CD4-positive, alpha-beta T cell (primary cell): ENCODE measurements around the gene CDK14. TPM values are rescaled to one million over a fixed set of nuclear protein-coding genes. Genes with fewer than 3 reads are reported as not detected.

Source experiments
- ATAC-seq: fragments of 200-7000 bp; cut with Tn5 transposase; one replicate; pipeline ENCODE4 v1.10.0; 2022; ENCODE audit warnings: mild to moderate bottlenecking; ENCODE audit not compliant: poor library complexity
- CTCF ChIA-PET: fragments of 350-600 bp; sonication (Branson Sonifier 250); formaldehyde crosslinking; loops from one replicate; lab custom pipeline; 2021; ENCODE audit warnings: antibody characterized with exemption, inconsistent platforms; lab: Charles Lee
- POLR2A ChIA-PET: fragments of 350-600 bp; sonication (Branson Sonifier 250); formaldehyde crosslinking; loops from one replicate; lab custom pipeline; 2021; ENCODE audit warnings: antibody characterized with exemption, inconsistent platforms; lab: Charles Lee
- DNase-seq, 14 experiments: peaks; one replicate each; pipeline ENCODE4 v3.0.0-alpha.2; 2013 to 2020; ENCODE audit warnings: mixed read lengths in 2 of 14
- H3K27ac ChIP-seq, 2 donors: one replicate each; pipeline versions ENCODE4 v1.5.1 to v1.7.0; 2013; ENCODE audit warnings: low read length in 2 of 2, low read depth in 1 of 2, mild to moderate bottlenecking in 1 of 2
- H3K27me3 ChIP-seq, 2 experiments: 1 replicate in 1 of 2; 2 replicates in 1 of 2; pipeline versions ENCODE4 v1.6.1 to v1.7.0; 2013; ENCODE audit warnings: low read length in 2 of 2, control low read depth in 1 of 2, mild to moderate bottlenecking in 1 of 2, moderate library complexity in 1 of 2; ENCODE audit not compliant: insufficient read depth in 2 of 2, control insufficient read depth in 1 of 2
- H3K36me3 ChIP-seq: one replicate; pipeline ENCODE4 v1.6.1; 2013; ENCODE audit warnings: low read length, control low read depth; ENCODE audit not compliant: insufficient read depth
- H3K4me1 ChIP-seq: one replicate; pipeline ENCODE4 v1.6.1; 2013; ENCODE audit warnings: low read length, control low read depth; ENCODE audit not compliant: insufficient read depth
- H3K4me3 ChIP-seq: one replicate; pipeline ENCODE4 v1.5.1; 2013; ENCODE audit warnings: mild to moderate bottlenecking, low read length, moderate library complexity
- H3K9me3 ChIP-seq, 2 experiments: 1 replicate in 1 of 2; 2 replicates in 1 of 2; pipeline versions ENCODE4 v1.6.1 to v1.7.0; 2013; ENCODE audit warnings: low read length in 2 of 2, mild to moderate bottlenecking in 2 of 2, control low read depth in 1 of 2, moderate library complexity in 1 of 2; ENCODE audit not compliant: control insufficient read depth in 1 of 2, insufficient read depth in 1 of 2
- H3K27ac Mint-ChIP-seq: one replicate; pipeline ENCODE4 v1.8.0; 2020; ENCODE audit warnings: mixed read lengths
- H3K27me3 Mint-ChIP-seq: one replicate; pipeline ENCODE4 v1.8.0; 2021; ENCODE audit warnings: mixed read lengths
- H3K36me3 Mint-ChIP-seq: one replicate; pipeline ENCODE4 v1.8.0; 2021; ENCODE audit warnings: low read depth, mixed read lengths
- H3K4me1 Mint-ChIP-seq: one replicate; pipeline ENCODE4 v1.8.0; 2021; ENCODE audit warnings: low read depth, mixed read lengths
- H3K4me3 Mint-ChIP-seq: one replicate; pipeline ENCODE4 v1.8.0; 2020; ENCODE audit warnings: mild to moderate bottlenecking, mixed read lengths
- H3K9me3 Mint-ChIP-seq: one replicate; pipeline ENCODE4 v1.8.0; 2020; ENCODE audit warnings: mixed read lengths
- intact Hi-C, 2 experiments: fragments of 100-400 bp; cut with DNase I in 1 of 2; cut with micrococcal nuclease in 1 of 2; formaldehyde crosslinking; loops; one replicate each; pipeline versions ENCODE4 v1.15.1 to v1.9.0; 2023 to 2025; cut with DNase I, micrococcal nuclease
- total RNA-seq, 174 experiments: library from RNA in 2 of 174; stranded (reverse) in 2 of 174; gene quantifications; one replicate each; pipeline ENCODE4 v1.2.3 and lab custom pipeline; 2021 to 2026
- TF ChIP-seq, protein P1 (sequence below): fragments of 200-600 bp; IDR thresholded peaks from one replicate; pipeline ENCODE4 v1.8.0; 2022; ENCODE audit warnings: antibody characterized with exemption, mild to moderate bottlenecking

The CDK14 gene
- total RNA-seq, 2 experiments from 2014 or later = 0.45 to 0.47 TPM

GRCh38 chr7:90739716-90740115 lies 143.6 kb downstream of the CDK14 start:
- ATAC-seq (no peak), DNase-seq (no peak)
- TF ChIP-seq, protein P1, sequence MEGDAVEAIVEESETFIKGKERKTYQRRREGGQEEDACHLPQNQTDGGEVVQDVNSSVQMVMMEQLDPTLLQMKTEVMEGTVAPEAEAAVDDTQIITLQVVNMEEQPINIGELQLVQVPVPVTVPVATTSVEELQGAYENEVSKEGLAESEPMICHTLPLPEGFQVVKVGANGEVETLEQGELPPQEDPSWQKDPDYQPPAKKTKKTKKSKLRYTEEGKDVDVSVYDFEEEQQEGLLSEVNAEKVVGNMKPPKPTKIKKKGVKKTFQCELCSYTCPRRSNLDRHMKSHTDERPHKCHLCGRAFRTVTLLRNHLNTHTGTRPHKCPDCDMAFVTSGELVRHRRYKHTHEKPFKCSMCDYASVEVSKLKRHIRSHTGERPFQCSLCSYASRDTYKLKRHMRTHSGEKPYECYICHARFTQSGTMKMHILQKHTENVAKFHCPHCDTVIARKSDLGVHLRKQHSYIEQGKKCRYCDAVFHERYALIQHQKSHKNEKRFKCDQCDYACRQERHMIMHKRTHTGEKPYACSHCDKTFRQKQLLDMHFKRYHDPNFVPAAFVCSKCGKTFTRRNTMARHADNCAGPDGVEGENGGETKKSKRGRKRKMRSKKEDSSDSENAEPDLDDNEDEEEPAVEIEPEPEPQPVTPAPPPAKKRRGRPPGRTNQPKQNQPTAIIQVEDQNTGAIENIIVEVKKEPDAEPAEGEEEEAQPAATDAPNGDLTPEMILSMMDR = no peak
- H3K27me3 Mint-ChIP-seq = no peaks in the 10 kb centered on the region
- H3K4me1 Mint-ChIP-seq = no peaks in the 10 kb centered on the region
- intact Hi-C loops = no loop called here
- no peaks in the 10 kb centered on the region for H3K9me3 Mint-ChIP-seq
- Histone ChIP-seq H3K27ac (no peak overlapping the region), H3K27me3 (no peaks in the 10 kb centered on the region), H3K4me1 (no peaks in the 10 kb centered on the region), H3K9me3 (peaks cover 0 to 10% of the 10 kb centered on the region in 2 experiments), H3K4me3 (no peak overlapping the region), H3K36me3 (no peaks in the 10 kb centered on the region)
- H3K4me3 Mint-ChIP-seq = no peak overlapping the region
- no peaks in the 10 kb centered on the region for H3K36me3 Mint-ChIP-seq
- CTCF ChIA-PET = no interaction called here
- H3K27ac Mint-ChIP-seq = no peak overlapping the region
- POLR2A ChIA-PET = no interaction called here

GRCh38 chr7:90740386-90740785 lies 144.3 kb downstream of the CDK14 start:
- TF ChIP-seq, protein P1 = no peak

DNA sequence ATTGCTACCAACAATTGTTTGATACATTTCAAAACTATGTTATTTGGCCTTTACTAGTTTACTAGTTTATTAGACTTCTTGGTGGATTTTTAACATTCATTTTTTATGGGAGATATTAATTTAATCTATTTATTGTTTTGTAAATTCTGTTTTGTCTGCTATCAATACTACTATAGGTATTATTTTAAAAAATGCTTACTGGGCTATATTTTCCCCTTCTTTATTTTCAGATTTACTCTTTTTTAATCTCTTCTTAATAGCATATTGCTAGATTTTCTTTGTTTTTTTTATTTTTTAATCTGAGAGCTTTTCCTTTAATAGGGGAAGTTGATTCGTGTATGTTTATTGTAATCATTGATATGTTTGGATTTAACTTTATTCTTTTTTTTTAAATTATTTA lies 147.5 kb downstream of the CDK14 start:
- H3K4me1 ChIP-seq = no peaks in the 10 kb centered on the region
- TF ChIP-seq, protein P1 = no peak
- ATAC-seq = no peak
- Mint-ChIP-seq H3K27ac (no peak overlapping the region), H3K9me3 (no peaks in the 10 kb centered on the region), H3K36me3 (no peaks in the 10 kb centered on the region), H3K4me3 (no peak overlapping the region), H3K27me3 (no peaks in the 10 kb centered on the region), H3K4me1 (no peaks in the 10 kb centered on the region)
- no peaks in the 10 kb centered on the region for H3K36me3 ChIP-seq
- no peak for DNase-seq
- ChIA-PET CTCF (no interaction called here), POLR2A (no interaction called here)
- no peak overlapping the region for H3K4me3 ChIP-seq
- no peaks in the 10 kb centered on the region for H3K27me3 ChIP-seq
- intact Hi-C loops = no loop called here
- H3K9me3 ChIP-seq = no peaks in the 10 kb centered on the region
- H3K27ac ChIP-seq = no peak overlapping the region

More at GRCh38 chr7:90740386-90740785, 144.3 kb downstream of the CDK14 start:
- H3K9me3 ChIP-seq = peaks cover 0 to 7% of the 10 kb centered on the region in 2 experiments
- no peaks in the 10 kb centered on the region for H3K4me1 Mint-ChIP-seq
- no peak overlapping the region for H3K27ac ChIP-seq
- no peak for ATAC-seq
- intact Hi-C loops = no loop called here
- H3K4me1 ChIP-seq = no peaks in the 10 kb centered on the region
- H3K4me3 Mint-ChIP-seq = no peak overlapping the region
- no peak for DNase-seq
- H3K36me3 ChIP-seq = no peaks in the 10 kb centered on the region
- H3K27me3 Mint-ChIP-seq = no peaks in the 10 kb centered on the region
- ChIA-PET CTCF (no interaction called here), POLR2A (no interaction called here)
- H3K36me3 Mint-ChIP-seq = no peaks in the 10 kb centered on the region
- no peaks in the 10 kb centered on the region for H3K27me3 ChIP-seq
- no peaks in the 10 kb centered on the region for H3K9me3 Mint-ChIP-seq
- no peak overlapping the region for H3K27ac Mint-ChIP-seq
- H3K4me3 ChIP-seq = no peak overlapping the region
